Karpas-422 (cell line): ENCODE data around the gene PNPLA3. TPM values are rescaled to one million over a fixed set of nuclear protein-coding genes. Genes with fewer than 3 reads are reported as not detected.

Source experiments
- DNase-seq: peaks from one replicate; pipeline ENCODE4 v3.0.0-alpha.2; 2015
- H2AFZ ChIP-seq: fragments of 200-600 bp; sonication (generic); 2 replicates; pipeline ENCODE4 v1.6.1; 2014; ENCODE audit warnings: antibody characterized with exemption, low read length, mixed read lengths
- H3K27ac ChIP-seq: fragments of 200-600 bp; sonication (generic); 2 replicates; pipeline ENCODE4 v1.5.1; 2014; ENCODE audit warnings: mild to moderate bottlenecking, low read length, moderate library complexity
- H3K27me3 ChIP-seq: fragments of 200-600 bp; sonication (generic); 2 replicates; pipeline ENCODE4 v1.6.1; 2014; ENCODE audit warnings: low read length, mixed read lengths
- H3K36me3 ChIP-seq: fragments of 200-600 bp; sonication (generic); 2 replicates; pipeline ENCODE4 v1.6.1; 2014; ENCODE audit warnings: low read length, mixed read lengths; ENCODE audit not compliant: insufficient read depth
- H3K4me1 ChIP-seq: fragments of 200-600 bp; sonication (generic); 2 replicates; pipeline ENCODE4 v1.6.1; 2014; ENCODE audit warnings: mild to moderate bottlenecking, low read length, mixed read lengths
- H3K4me2 ChIP-seq: fragments of 200-600 bp; sonication (generic); 2 replicates; pipeline ENCODE4 v1.6.1; 2014; ENCODE audit warnings: low read length, low read depth, mild to moderate bottlenecking; ENCODE audit not compliant: poor library complexity, severe bottlenecking
- H3K4me3 ChIP-seq: fragments of 200-600 bp; sonication (generic); 2 replicates; pipeline ENCODE4 v1.5.1; 2014; ENCODE audit warnings: mild to moderate bottlenecking, antibody characterized with exemption, low read length, mixed read lengths
- H3K79me2 ChIP-seq: fragments of 200-600 bp; sonication (generic); 2 replicates; pipeline ENCODE4 v1.6.1; 2014; ENCODE audit warnings: mild to moderate bottlenecking, low read length, mixed read lengths
- H3K9ac ChIP-seq: fragments of 200-600 bp; sonication (generic); 2 replicates; pipeline ENCODE4 v1.6.0; 2014; ENCODE audit warnings: low read length
- H3K9me2 ChIP-seq: fragments of 200-600 bp; sonication (generic), shearing (Covaris generic); replicated peaks from 2 replicates; pipeline ENCODE4 v1.6.0; 2014; ENCODE audit warnings: mild to moderate bottlenecking, low read length, moderate library complexity; ENCODE audit not compliant: insufficient read depth
- H3K9me3 ChIP-seq: fragments of 300-700, 200-600 bp; sonication (generic); 2 replicates; pipeline ENCODE4 v1.6.1; 2014; ENCODE audit warnings: low read length, mixed read lengths
- H4K20me1 ChIP-seq: fragments of 200-600 bp; sonication (generic); 2 replicates; pipeline ENCODE4 v1.6.1; 2014; ENCODE audit warnings: mild to moderate bottlenecking, antibody characterized with exemption, low read length, low read depth; ENCODE audit not compliant: insufficient read depth
- total RNA-seq: library from RNA; depleted of rRNA; stranded (reverse); fragments of >200 nt; shearing (Covaris generic); gene quantifications from 2 replicates; pipeline ENCODE4 v1.2.3, GENCODE V29; 2014; ENCODE audit warnings: low replicate concordance

The PNPLA3 gene
- total RNA-seq, 1 experiment from 2014 or later, result not detected

GRCh38 chr22:43944670-43945430 lies 21.2 kb downstream of the PNPLA3 start:
- Histone ChIP-seq H3K9me2 (no peaks in the 10 kb centered on the region), H4K20me1 (no peaks in the 10 kb centered on the region), H3K36me3 (no peaks in the 10 kb centered on the region), H3K4me2 (no peak overlapping the region), H3K27ac (no peak overlapping the region), H3K4me1 (no peaks in the 10 kb centered on the region), H3K9ac (no peak overlapping the region), H3K27me3 (no peaks in the 10 kb centered on the region), H3K79me2 (no peaks in the 10 kb centered on the region), H3K9me3 (no peaks in the 10 kb centered on the region), H3K4me3 (no peak overlapping the region), H2AFZ (no peak overlapping the region)
- DNase-seq, result no peak

- Histone ChIP-seq H3K4me2 (no peak overlapping the region), H3K4me1 (no peaks in the 10 kb centered on the region), H3K9me3 (no peaks in the 10 kb centered on the region), H3K9me2 (no peaks in the 10 kb centered on the region), H3K36me3 (no peaks in the 10 kb centered on the region), H2AFZ (peak overlapping the region; percentile 67; the same call in 1 of the 2 replicates), H3K27ac (no peak overlapping the region), H3K79me2 (no peaks in the 10 kb centered on the region), H3K27me3 (no peaks in the 10 kb centered on the region), H3K4me3 (no peak overlapping the region), H3K9ac (no peak overlapping the region), H4K20me1 (no peaks in the 10 kb centered on the region)
- peak; percentile 92 for DNase-seq
Observed at GRCh38 chr22:43945632-43946383, 22.2 kb downstream of the PNPLA3 start.

GRCh38 chr22:43946384-43946667 lies 22.7 kb downstream of the PNPLA3 start:
- H3K4me3 ChIP-seq, result no peak overlapping the region
- no peaks in the 10 kb centered on the region for H3K9me2 ChIP-seq
- H3K4me1 ChIP-seq, result no peaks in the 10 kb centered on the region
- H3K79me2 ChIP-seq, result no peaks in the 10 kb centered on the region
- no peak for DNase-seq
- H3K27me3 ChIP-seq, result no peaks in the 10 kb centered on the region
- no peak overlapping the region for H3K4me2 ChIP-seq
- no peak overlapping the region for H3K9ac ChIP-seq
- peak overlapping the region; percentile 67; the same call in 1 of the 2 replicates for H2AFZ ChIP-seq
- no peak overlapping the region for H3K27ac ChIP-seq
- no peaks in the 10 kb centered on the region for H4K20me1 ChIP-seq
- no peaks in the 10 kb centered on the region for H3K36me3 ChIP-seq
- no peaks in the 10 kb centered on the region for H3K9me3 ChIP-seq

GRCh38 chr22:43948836-43949406 lies 25.3 kb downstream of the PNPLA3 start:
- H3K4me2 ChIP-seq, result no peak overlapping the region
- H4K20me1 ChIP-seq, result no peaks in the 10 kb centered on the region
- DNase-seq, result no peak
- H3K27me3 ChIP-seq, result no peaks in the 10 kb centered on the region
- no peak overlapping the region for H3K9ac ChIP-seq
- peaks cover 6% of the 10 kb centered on the region for H3K4me1 ChIP-seq
- H2AFZ ChIP-seq, result no peak overlapping the region
- no peak overlapping the region for H3K4me3 ChIP-seq
- peaks cover under 1% of the 10 kb centered on the region; the same call in 1 of the 2 replicates for H3K79me2 ChIP-seq
- H3K36me3 ChIP-seq, result no peaks in the 10 kb centered on the region
- no peaks in the 10 kb centered on the region for H3K9me3 ChIP-seq
- H3K27ac ChIP-seq, result no peak overlapping the region
- H3K9me2 ChIP-seq, result no peaks in the 10 kb centered on the region

- Histone ChIP-seq H4K20me1 (no peaks in the 10 kb centered on the region; the same call in 1 of the 2 replicates), H3K4me1 (peaks cover 13% of the 10 kb centered on the region), H2AFZ (no peak overlapping the region), H3K9ac (no peak overlapping the region), H3K9me2 (no peaks in the 10 kb centered on the region), H3K79me2 (peaks cover 24% of the 10 kb centered on the region), H3K27ac (no peak overlapping the region), H3K4me3 (no peak overlapping the region), H3K36me3 (no peaks in the 10 kb centered on the region), H3K4me2 (no peak overlapping the region), H3K9me3 (no peaks in the 10 kb centered on the region), H3K27me3 (no peaks in the 10 kb centered on the region)
- no peak for DNase-seq
Observed at GRCh38 chr22:43951391-43951790, 27.8 kb downstream of the PNPLA3 start.

- H3K4me2 ChIP-seq, result no peak overlapping the region
- H4K20me1 ChIP-seq, result no peaks in the 10 kb centered on the region; the same call in 1 of the 2 replicates
- no peaks in the 10 kb centered on the region for H3K9me3 ChIP-seq
- H3K9me2 ChIP-seq, result no peaks in the 10 kb centered on the region
- DNase-seq, result no peak
- no peaks in the 10 kb centered on the region for H3K27me3 ChIP-seq
- no peak overlapping the region for H2AFZ ChIP-seq
- H3K79me2 ChIP-seq, result peaks cover 30% of the 10 kb centered on the region
- no peak overlapping the region for H3K27ac ChIP-seq
- H3K36me3 ChIP-seq, result no peaks in the 10 kb centered on the region
- peaks cover 19% of the 10 kb centered on the region for H3K4me1 ChIP-seq
- no peak overlapping the region for H3K9ac ChIP-seq
- no peak overlapping the region for H3K4me3 ChIP-seq
Observed at GRCh38 chr22:43951966-43952365, 28.4 kb downstream of the PNPLA3 start.

GRCh38 chr22:43953988-43954785 lies 30.6 kb downstream of the PNPLA3 start:
- DNase-seq, result peak; percentile 71
- Histone ChIP-seq H3K4me3 (peak overlapping the region; percentile 92), H3K4me2 (peak overlapping the region; percentile 82), H3K36me3 (no peaks in the 10 kb centered on the region), H3K9ac (peak overlapping the region; percentile 99), H2AFZ (peak overlapping the region; percentile 67; the same call in 1 of the 2 replicates), H3K9me2 (no peaks in the 10 kb centered on the region), H3K9me3 (no peaks in the 10 kb centered on the region), H3K27ac (peak overlapping the region; percentile 41), H3K4me1 (peaks cover 21% of the 10 kb centered on the region), H4K20me1 (no peaks in the 10 kb centered on the region; the same call in 1 of the 2 replicates), H3K27me3 (no peaks in the 10 kb centered on the region), H3K79me2 (peaks cover 52% of the 10 kb centered on the region)
